Right cardiac atrium (tissue), 5 donors: ENCODE measurements around the gene CRB2. TPM values are rescaled to one million over a fixed set of nuclear protein-coding genes. Genes with fewer than 3 reads are reported as not detected.
"Not testable (repeated sequence)": the region's sequence is repeated elsewhere in the genome, so short reads cannot be mapped to it uniquely, and the experiment has no call there.

Experiments
- ATAC-seq, 2 donors: fragments of 200-7000 bp; cut with Tn5 transposase; one replicate each; pipeline versions ENCODE4 v1.8.0 to v1.9.1; 2020; ENCODE audit warnings: moderate library complexity in 2 of 2, mild to moderate bottlenecking in 1 of 2
- DNase-seq, 3 donors: peaks; one replicate each; pipeline ENCODE4 v3.0.0-alpha.2; 2020
- H3K27ac ChIP-seq: one replicate; pipeline ENCODE4 v1.5.1; 2013; ENCODE audit warnings: mild to moderate bottlenecking, low read length, control low read depth, moderate library complexity
- H3K27me3 ChIP-seq: one replicate; pipeline ENCODE4 v1.6.1; 2013; ENCODE audit not compliant: control insufficient read depth, insufficient read depth
- H3K4me1 ChIP-seq: one replicate; pipeline ENCODE4 v1.6.1; 2013; ENCODE audit warnings: low read length; ENCODE audit not compliant: control insufficient read depth, insufficient read depth
- H3K4me3 ChIP-seq: one replicate; pipeline ENCODE4 v1.5.1; 2013; ENCODE audit warnings: low read length, control low read depth
- H3K9me3 ChIP-seq: one replicate; pipeline ENCODE4 v1.6.1; 2013; ENCODE audit warnings: low read length; ENCODE audit not compliant: control insufficient read depth
- WGBS: extraction: QIAGEN DNeasy Blood & Tissue Kit; methylation state at CpG from one replicate; pipeline ENCODE4 v1.1.7; 2013; 5-methylcytosine and 5-hydroxymethylcytosine counted together
- intact Hi-C, 4 donors: fragments of 100-400 bp; cut with DNase I; formaldehyde crosslinking; loops; one replicate each; pipeline versions ENCODE4 v1.11.0 to v1.14.0; 2022 to 2023
- polyA plus RNA-seq: library from polyadenylated mRNA; stranded (reverse); fragments of 200-250 nt; gene quantifications from one replicate; pipeline ENCODE4 v1.2.3, GENCODE V29; 2013
- total RNA-seq, 4 donors: library from RNA; stranded (reverse); fragmentation: NEBNext Ultra II Directional; extraction: Animal tissue kit (Norgen Biotek cat#: 25700); gene quantifications; one replicate each; pipeline ENCODE4 v1.2.1, GENCODE V29; 2021
- donor health status: healthy with polysubstance abuse.
- donor health status: DM: no; HTN: yes; CAD: no.
- donor health status: DM: no; HTN: no; CAD: no.
- donor health status: DM: no; HTN: yes; CAD: no; lungs with severe emphysema.
- donor health status: DM: yes; HTN: yes; CAD: no.

CRB2 gene
- total and polyA plus RNA-seq, 5 donors = 0.02 to 0.26 (median 0.16) TPM; not detected in 1

DNA sequence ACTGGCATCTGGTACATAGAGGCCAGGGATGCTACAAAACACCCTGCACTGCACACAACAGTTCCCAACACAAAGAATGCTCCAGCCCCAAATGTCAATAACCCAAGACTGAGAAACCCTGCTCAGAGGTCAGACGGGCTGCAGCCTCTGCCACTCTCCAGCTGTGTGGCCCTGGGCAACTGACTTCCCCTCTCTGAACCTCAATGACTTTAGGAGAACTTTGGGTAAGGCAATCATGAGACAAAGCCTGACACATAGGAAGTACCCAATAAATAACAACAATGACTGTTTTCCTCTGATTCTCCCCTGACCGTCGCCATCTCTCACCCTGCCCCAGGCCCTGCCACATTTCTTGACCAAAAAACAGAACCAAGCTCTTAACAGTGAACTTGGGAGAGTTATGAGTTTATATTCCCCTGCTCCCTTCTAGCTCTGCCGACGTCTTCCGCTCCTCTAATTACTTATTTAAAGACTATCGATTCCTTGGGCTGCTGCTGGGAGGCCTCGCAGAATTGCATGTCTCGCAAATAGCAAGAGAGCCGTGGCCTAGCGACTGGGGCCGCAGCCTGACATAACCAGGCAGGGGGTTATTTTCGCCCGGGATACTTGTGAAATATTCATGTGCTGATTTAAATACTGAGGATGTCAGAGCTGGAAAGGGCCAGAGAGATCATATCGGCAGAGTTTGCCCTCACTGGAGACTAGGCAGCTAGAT lies 24.5 kb upstream of the CRB2 start:
- Histone ChIP-seq H3K4me3 (no peak overlapping the region), H3K9me3 (no peaks in the 10 kb centered on the region), H3K27me3 (no peaks in the 10 kb centered on the region), H3K27ac (no peak overlapping the region), H3K4me1 (peaks cover 6% of the 10 kb centered on the region)
- 89% methylated on average over 15 of the region's 15 CpGs for WGBS
- ATAC-seq (no peak), DNase-seq (no peak)
- intact Hi-C loops = no loop called here

DNA sequence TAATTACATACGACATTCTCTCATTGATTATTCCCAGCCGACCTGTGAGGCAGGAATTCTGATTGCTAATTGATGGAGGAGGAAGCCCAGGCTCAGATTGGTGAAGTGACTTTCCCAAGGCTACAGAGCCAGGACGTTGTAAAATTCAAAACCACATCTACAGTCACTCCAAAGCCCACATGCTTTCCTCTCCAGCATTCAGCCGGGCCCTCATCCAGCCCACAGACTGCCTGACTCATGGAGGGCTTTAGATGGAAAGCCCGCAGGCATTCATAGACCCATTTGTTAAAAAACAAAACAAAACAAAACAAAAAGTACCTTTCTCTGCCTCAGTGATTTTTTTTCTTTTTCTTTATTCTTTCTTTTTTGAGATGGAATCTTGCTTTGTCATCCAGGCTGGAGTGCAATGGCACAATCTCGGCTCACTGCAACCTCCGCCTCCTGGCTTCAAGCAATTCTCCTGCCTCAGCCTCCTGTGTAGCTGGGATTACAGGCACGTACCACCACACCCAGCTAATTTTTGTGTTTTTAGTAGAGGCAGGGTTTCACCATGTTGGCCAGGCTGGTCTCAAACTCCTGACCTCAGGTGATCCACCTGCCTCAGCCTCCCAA lies 22.8 kb upstream of the CRB2 start:
- ATAC-seq, H3K27me3 ChIP-seq, DNase-seq, H3K4me1 ChIP-seq, H3K27ac ChIP-seq, H3K4me3 ChIP-seq, H3K9me3 ChIP-seq, intact Hi-C loops: not testable (repeated sequence)
- WGBS = 72% methylated on average over 8 of the region's 8 CpGs

DNA sequence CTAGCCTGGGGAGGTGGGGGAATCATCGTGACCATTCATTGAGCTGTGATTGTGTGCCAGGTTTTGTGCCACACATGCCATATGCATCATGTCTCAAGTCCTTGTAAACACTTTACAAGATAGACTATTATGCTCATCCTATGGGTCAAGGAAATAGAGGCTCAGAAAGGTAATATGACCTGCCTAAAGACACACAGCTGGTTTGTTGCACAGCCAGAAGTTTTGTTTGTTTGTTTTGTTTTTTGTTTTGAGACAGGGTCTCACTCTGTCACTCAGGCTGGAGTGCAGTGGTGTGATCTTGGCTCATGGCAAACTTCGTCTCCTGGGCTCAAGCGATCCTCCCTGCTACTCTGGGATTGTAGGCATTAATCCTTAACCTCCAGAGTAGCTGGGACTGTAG lies 21.4 kb upstream of the CRB2 start:
- WGBS = 87% methylated on average over 3 of the region's 3 CpGs
- intact Hi-C loops = no loop called here
- no peak for DNase-seq

DNA sequence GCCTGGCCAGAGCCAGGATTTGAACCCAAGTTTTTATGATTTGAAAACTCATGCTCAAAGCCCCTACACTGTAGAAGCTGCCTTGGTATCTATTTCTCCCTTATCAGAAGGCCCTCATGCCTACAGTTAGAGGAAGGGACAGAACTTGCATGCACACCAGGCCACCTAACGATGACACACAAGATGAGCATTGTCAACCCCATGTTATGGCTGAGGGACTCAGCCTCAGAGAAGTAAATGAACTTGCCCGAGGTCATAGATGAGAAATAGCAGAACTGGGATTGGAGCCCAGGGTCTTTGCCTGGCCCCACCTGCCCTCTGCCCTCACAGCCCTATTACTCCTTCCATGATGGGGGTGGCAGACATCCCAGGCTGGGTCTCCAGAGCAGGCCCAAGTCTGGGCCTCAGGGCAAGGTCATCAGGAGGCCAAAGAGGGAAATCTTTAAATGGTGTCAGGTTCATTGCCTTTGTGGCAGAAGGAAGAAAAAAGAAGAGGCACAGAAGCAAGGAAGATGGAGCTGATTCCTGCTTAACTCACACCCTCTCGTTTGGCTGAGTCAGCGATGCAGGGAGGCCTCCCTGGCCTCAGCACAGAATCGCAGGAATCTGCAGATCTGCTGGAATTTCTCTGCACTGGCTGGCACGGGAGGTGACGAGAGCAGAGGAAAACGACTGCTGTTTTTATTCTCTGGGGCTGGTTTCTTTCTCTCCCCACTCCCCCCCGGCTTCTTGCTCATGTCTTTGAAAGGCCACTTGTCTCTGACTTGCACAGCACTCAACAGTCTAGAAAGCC lies 20.6 kb upstream of the CRB2 start:
- peak overlapping the region; percentile 46 for H3K27ac ChIP-seq
- 31% methylated on average over 9 of the region's 9 CpGs for WGBS
- intact Hi-C loops = no loop called here
- H3K4me3 ChIP-seq = no peak overlapping the region
- H3K27me3 ChIP-seq = no peaks in the 10 kb centered on the region
- peaks cover 8% of the 10 kb centered on the region for H3K4me1 ChIP-seq
- ATAC-seq (no peak), DNase-seq (no peak)
- no peaks in the 10 kb centered on the region for H3K9me3 ChIP-seq

More for the DNA sequence above, 21.4 kb upstream of the CRB2 start:
- H3K4me3 ChIP-seq = no peak overlapping the region
- H3K27me3 ChIP-seq = no peaks in the 10 kb centered on the region
- no peak overlapping the region for H3K27ac ChIP-seq
- no peaks in the 10 kb centered on the region for H3K9me3 ChIP-seq
- H3K4me1 ChIP-seq = peaks cover 6% of the 10 kb centered on the region
- no peak for ATAC-seq

DNA sequence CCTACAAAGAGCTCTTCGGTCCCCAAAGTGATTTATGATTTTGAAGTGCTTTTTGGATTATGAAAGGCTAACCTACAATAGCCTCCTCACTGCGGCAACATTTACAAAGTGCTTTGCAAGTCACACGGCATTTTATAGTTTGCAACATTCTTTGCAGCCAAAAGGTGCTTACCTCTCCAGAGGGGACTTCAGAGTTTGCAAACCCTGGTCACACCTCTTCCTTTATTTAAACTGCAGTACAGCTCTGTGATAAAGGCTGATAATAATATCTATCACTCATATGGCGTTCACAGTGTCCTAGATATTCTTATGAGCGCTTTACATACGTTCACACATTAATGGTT lies 20.0 kb upstream of the CRB2 start:
- WGBS = 58% methylated on average over 6 of the region's 6 CpGs
- no peak overlapping the region for H3K27ac ChIP-seq
- H3K9me3 ChIP-seq = no peaks in the 10 kb centered on the region
- H3K4me3 ChIP-seq = no peak overlapping the region
- DNase-seq (no peak), ATAC-seq (no peak)
- peaks cover 9% of the 10 kb centered on the region for H3K4me1 ChIP-seq
- H3K27me3 ChIP-seq = no peaks in the 10 kb centered on the region
- intact Hi-C loops = no loop called here

DNA sequence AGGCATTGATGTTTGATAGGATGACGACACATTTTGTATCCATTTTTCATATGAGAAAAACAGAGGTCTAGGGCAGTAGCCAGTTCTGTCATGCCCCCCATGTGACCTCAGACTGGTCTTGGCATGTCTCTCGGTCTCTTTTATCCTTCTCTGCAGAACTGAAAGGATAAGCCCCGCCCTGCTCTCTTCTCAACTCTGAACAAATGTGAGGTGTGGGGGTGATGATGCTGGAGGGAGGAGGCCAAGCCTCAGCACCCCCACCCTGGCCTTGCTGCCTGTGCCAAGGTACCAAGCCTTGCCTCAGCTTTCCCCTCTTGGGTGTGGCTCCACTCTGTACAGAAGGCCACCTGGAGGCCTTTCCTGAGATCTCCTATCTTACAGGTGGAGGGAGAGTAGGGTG lies 19.5 kb upstream of the CRB2 start:
- intact Hi-C loops = no loop called here
- Histone ChIP-seq H3K4me3 (no peak overlapping the region), H3K9me3 (no peaks in the 10 kb centered on the region), H3K27ac (no peak overlapping the region), H3K4me1 (peaks cover 9% of the 10 kb centered on the region), H3K27me3 (no peaks in the 10 kb centered on the region)
- WGBS = 71% methylated on average over 3 of the region's 3 CpGs
- no peak for ATAC-seq
- no peak for DNase-seq

DNA sequence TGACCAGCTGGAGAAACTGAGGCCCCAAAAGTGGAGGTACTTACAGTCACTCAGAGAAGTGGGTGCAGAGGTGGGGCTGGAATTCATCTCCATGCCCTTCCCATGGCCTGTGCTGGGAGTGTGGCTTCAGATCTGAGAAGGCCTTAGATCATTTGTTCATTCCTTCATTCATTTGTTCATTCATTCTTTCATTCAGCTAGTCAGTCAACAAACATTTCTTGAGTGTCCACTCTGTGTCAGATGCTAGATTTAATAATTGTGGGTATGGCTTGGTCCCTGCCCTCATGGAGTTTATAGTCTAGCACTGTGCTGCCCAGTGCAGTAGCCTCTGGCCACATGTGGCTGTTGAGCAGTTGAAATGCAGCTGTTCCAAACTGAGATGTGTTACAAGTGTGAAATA lies 19.0 kb upstream of the CRB2 start:
- Histone ChIP-seq H3K27ac (no peak overlapping the region), H3K9me3 (no peaks in the 10 kb centered on the region), H3K4me1 (peaks cover 9% of the 10 kb centered on the region), H3K4me3 (no peak overlapping the region), H3K27me3 (no peaks in the 10 kb centered on the region)
- intact Hi-C loops = no loop called here
- ATAC-seq (no peak), DNase-seq (no peak)

DNA sequence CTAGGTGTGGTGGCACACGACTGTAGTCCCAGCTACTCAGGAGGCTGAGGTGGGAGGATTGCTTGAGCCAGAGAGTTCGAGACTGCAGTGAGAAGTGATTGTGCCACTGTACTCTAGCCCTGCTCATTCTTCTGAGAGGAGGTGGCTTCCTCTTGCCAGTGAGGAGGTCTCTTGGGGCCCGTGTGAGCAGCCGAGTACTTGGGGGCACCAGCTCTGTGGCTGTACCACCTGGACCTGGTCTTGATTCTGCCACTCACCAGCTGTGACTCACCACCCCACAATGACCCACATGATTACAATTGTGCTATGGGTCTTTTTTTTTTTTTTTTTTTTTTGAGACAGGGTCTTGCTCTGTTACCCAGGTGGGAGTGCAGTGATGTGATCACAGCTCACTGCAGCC lies 18.0 kb upstream of the CRB2 start:
- no peak for DNase-seq
- H3K9me3 ChIP-seq = no peaks in the 10 kb centered on the region
- peaks cover 9% of the 10 kb centered on the region for H3K4me1 ChIP-seq
- 65% methylated on average over 4 of the region's 4 CpGs for WGBS
- intact Hi-C loops = no loop called here
- H3K4me3 ChIP-seq = no peak overlapping the region
- H3K27me3 ChIP-seq = no peaks in the 10 kb centered on the region
- no peak overlapping the region for H3K27ac ChIP-seq
- no peak for ATAC-seq

DNA sequence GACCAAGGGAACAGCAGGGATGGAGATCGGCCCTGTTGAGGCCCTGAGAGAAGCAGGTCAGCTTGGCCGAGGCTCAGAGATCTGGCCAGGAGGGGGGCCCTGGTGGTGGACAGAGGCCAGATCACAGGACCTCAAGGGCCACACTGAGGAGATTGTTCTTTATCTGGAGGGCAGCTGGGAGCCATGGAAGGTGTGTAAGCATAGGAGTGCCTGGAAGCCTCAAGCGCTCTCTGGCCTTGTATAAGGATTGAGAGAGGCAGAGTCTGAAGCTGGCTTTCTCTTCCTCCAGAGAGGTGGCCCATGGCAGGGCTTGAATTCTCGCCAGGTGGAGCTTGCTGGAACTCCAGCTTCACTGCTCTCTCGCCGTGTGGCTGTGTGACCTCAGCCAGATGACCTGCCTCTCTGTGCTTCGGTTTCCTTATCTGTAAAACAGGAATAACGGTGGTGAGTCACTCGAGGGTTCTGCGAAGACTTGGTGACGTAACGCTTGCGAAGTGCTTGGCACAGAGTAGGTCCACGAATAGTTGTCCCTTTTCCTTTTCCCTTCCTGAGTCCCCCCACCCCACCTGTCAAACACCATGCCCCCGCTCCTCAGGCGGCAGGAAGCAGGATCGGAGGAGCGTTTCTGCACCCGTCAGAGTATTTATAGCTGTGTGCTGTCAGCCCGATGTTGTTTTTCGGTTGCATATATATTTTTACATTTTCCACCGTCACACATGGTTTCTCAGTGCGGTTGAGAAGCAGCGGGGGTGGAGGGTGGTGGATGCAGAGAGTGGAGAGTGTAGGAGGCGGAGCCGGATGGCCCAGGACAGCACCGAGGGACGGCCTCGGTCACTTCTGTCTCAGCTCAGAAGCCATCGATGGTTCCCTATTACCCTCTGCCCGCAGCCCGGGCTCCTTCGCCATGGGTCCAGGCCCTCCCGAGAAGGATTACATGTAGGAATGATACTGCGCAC lies 17.0 kb upstream of the CRB2 start:
- no peaks in the 10 kb centered on the region for H3K9me3 ChIP-seq
- intact Hi-C loops = no loop called here
- H3K4me3 ChIP-seq = peak overlapping the region; percentile 4
- H3K27ac ChIP-seq = peak overlapping the region; percentile 87
- peaks cover 9% of the 10 kb centered on the region for H3K4me1 ChIP-seq
- ATAC-seq = peak; percentile 68 to 75
- DNase-seq = peak in 2 of 3 donors; percentile 73 to 78
- no peaks in the 10 kb centered on the region for H3K27me3 ChIP-seq
- WGBS = 24% methylated on average over 35 of the region's 35 CpGs

DNA sequence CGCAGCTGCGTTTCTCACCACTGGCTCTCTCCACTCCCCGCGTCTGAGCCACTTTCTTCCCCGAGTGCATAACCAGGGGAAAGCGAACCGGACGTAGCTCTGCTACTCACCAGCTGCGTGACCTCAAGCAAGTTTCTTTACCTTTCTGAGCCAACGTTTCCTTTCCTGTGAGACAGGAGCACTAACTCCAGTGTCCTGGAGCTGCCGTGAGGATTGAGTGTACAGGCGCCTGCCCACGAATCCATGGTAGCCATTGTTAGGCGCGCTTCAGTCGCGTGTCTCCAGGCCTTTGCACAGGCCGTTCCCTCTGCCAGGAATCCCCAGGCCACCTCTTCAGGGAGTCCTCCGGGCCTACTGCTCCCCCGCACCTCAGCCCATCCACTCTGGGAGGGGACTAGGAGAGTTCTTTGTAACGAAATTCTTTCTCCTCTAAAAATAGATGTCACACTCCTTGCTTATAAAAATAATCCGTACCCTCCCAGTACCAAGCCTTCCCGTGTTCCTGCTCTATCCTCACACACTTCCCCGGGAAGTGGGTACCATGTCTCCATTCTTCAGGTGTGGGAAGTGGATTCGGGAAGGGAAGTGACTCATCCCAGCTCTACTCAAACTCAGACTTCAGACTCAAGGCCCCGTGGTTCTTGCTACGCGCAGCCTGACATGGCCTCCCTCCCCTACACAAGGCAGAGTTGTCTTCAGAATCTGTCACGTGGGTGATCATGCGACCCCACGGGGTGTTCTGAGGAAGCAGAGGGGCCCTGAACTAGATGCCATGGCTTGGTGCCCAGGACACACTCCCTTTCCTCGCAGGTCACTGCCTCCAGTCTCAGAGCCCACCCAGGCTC lies 16.1 kb upstream of the CRB2 start:
- ATAC-seq (peak; percentile 53 to 63), DNase-seq (no peak)
- peak overlapping the region; percentile 4 for H3K4me3 ChIP-seq
- intact Hi-C loops = loop anchor here in 1 of 4 donors (5.0 kb wide), 1 partner anchor 73 kb away; the partner anchor contains the start of gene STRBP
- no peaks in the 10 kb centered on the region for H3K9me3 ChIP-seq
- WGBS = 35% methylated on average over 32 of the region's 32 CpGs
- H3K27ac ChIP-seq = peak overlapping the region; percentile 87
- peaks cover 9% of the 10 kb centered on the region for H3K4me1 ChIP-seq
- no peaks in the 10 kb centered on the region for H3K27me3 ChIP-seq
